GM19351 (cell line): ENCODE data around the gene RIC8B.

Experiments
- ATAC-seq: cut with Tn5 transposase; IDR thresholded peaks from one replicate; pipeline ENCODE4 v1.9.1; 2021; ENCODE audit warnings: mild to moderate bottlenecking, moderate library complexity; ENCODE audit not compliant: unreplicated experiment

Gene RIC8B

DNA sequence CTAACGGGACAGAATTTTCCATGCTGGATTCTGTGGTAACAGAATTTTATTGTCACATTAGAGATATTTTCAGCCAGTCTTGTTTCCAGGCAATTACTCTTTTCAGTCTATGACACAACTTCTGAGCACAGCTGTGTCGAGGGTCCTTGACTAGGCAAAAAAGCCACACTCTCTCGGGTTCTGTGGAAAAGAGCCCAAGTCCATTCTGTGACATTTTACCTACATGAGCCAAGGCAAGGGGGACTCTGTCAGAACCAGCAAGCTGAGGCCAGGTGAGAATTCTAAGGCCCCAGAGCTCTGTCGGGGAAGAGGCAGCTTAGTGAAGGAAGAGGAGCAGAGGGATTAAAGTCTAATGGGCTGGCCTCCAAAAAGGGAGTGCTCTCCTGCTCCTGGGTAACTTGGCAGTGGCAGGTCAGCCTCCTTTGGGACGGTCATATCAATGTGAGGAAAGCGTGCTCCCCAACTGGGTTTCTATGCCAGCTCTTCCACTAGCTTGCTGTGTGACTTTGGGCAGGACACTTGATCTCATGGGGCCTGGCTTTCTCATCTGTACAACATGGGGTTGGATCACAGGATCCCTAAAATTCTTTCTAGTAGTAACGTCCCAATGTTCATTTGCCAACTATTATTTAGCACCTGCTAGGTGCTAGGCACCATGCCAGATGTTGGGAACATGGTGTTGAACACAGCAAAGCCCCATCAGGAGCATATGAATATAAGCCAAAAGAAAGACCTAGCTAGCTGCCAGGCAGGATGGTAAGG is 16.0 kb upstream of the RIC8B start:
- ATAC-seq = no peak

DNA sequence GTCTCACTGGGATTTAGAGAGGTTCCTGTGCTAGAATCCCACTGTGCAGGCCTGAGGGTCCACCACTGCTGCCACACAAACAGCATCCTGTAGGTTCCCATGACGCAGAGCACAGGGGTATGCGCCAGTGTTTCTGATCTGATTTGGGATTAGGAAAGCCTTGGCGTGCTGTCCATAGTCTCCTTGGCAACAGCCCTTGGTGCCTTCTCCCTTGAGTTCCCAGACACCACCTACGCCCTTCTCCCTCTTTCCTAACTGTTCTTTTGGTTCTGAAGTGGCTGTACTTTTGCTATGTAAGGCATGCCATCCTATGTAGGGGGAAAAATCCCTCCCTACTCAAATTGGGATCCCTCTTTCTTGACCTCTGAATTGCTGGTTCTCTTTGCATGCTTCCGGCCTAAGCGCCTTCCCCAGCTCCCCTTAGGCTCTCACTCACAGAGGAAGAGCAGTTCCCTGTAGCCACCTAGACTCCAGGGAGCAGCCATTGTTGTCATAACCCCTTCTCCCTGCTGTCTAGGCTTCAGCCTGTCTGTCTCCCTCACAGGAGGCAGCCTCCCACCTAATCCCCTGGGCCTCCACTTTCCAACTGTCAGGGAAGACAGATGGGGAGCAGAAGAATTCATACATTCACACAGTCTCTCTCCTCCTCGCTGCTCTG is 14.8 kb upstream of the RIC8B start:
- ATAC-seq = peak; percentile 27

DNA sequence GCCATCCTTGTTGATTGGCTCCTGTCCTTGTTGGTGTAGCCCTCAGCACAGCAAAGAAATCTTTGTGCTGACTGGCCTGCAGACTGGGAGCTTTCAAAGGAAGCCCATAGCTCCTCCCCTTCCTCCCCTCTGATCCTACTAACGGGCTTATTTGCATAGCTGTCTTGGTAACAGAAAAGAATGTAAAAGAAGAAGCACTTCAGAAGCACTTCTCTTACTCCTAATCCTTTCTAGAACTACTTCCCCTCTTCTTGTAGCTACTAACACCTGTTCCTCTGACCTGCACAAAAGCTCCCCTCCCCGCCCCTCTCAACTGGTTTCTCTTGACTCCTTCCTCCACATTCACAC is 14.3 kb upstream of the RIC8B start:
- peak; percentile 99 for ATAC-seq

DNA sequence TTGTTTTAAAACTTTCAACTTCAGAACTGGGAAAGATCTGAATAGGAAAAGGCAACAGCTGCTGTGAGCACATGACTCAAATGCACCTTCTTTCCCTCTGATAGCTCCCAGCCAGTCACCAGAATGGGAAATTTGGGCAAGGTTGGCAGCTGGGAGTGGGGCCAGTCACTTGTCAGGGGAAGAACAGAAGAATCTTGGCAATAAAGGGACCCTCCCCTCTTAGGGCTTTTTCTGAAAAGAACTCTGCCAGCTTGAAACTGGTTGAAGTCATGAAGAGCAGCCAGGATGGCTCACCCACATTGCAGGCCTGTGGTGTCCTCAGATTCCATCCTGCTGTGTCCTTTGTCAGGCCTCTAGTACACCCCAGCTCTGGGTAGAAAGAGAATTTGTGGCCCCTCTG is 10.3 kb upstream of the RIC8B start:
- ATAC-seq = no peak

DNA sequence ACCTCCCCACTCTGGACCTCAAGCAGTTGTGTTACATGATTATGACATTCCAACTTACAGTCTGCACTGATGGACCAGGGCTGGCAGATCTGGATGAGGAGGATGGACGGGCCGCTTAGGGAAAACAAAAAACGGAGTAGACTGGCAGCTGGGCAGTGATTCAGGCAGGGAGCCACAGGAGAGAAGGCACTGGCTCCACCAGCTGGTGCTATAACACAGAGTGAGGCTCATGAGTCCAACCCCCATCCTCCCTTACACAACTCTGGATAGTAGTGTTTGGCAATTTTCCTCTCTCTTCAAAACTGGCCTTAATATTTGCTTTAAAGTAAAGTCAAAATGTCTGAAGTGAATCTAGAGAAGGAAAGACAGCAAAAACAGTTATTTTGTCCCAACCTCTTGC is 9.7 kb upstream of the RIC8B start:
- ATAC-seq = no peak

GRCh38 chr12:106766393-106766826 is 8.1 kb upstream of the RIC8B start:
- ATAC-seq = no peak

DNA sequence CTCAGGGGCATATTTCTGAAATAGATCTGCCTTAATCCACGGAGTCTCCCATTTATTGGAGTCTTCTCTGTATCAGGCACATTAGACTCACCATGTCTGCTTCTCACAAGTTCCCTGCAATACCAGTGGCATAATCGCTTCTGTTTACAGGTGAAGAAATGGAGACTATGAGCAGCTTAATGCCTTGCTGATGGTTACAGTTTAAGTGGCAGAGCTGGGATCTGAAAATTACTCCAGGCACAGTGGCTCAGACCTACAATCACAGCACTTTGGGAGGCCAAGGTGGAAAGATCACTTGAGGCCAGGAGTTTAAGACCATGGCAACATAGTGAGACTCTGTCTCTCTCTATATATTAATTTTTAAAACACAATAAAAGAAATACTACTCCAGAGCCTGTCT is 7.3 kb upstream of the RIC8B start:
- ATAC-seq = no peak

GRCh38 chr12:106767954-106768822 is 6.3 kb upstream of the RIC8B start:
- ATAC-seq = no peak

DNA sequence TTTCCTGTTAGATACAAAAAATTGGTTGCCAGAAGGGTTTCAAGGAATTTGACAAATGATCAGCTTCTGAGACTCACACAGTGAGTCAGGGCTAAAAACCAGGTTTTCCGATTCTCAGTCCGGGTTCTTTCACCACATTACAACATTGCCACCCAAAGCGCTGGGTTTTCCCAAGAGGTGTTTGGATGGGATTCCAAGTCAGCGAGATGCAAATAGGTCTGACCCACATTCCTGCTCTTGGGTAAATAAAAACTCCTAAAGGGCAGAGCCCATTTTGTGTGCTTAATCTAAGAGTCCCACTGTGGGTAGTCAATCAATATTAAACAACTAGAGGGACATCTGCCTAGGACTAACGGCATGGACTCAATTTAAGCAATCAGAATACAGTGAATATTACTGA is 5.4 kb upstream of the RIC8B start:
- no peak for ATAC-seq

GRCh38 chr12:106769546-106769945 is 4.9 kb upstream of the RIC8B start:
- ATAC-seq = no peak

GRCh38 chr12:106771425-106771824 is 3.1 kb upstream of the RIC8B start:
- ATAC-seq = no peak

DNA sequence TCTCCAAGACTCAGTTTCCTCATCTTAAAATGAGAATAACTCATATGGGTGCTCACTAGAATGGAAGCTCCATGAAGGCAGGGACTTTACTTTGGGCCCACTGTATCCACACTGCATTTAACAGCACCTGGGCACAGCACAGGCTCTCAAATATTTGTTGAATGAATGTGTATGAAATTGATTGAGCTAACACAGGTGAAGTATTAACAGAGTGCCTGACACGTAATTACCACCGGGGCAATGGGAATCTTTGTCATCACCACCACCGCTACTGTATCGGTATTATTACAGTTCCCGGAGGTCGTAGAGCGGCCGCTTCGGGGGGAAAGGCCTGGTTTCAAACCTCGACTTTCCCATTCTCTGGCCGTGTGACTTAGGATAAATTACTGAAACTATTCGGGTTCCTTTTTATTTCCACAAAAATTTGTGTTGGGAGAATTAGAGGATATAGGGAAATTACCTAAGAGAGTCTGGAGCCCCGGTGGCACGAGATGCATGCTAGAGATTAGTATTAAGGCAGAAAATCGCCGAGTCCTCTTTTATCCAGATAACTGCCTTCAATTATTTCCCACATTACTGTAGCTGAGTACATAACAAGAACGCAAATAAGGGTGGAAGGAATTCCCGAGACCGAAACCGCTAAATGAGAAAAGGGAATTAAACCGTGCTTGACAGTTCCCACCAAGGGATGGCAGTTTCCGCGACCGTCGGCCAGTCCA is 1.0 kb upstream of the RIC8B start:
- no peak for ATAC-seq

DNA sequence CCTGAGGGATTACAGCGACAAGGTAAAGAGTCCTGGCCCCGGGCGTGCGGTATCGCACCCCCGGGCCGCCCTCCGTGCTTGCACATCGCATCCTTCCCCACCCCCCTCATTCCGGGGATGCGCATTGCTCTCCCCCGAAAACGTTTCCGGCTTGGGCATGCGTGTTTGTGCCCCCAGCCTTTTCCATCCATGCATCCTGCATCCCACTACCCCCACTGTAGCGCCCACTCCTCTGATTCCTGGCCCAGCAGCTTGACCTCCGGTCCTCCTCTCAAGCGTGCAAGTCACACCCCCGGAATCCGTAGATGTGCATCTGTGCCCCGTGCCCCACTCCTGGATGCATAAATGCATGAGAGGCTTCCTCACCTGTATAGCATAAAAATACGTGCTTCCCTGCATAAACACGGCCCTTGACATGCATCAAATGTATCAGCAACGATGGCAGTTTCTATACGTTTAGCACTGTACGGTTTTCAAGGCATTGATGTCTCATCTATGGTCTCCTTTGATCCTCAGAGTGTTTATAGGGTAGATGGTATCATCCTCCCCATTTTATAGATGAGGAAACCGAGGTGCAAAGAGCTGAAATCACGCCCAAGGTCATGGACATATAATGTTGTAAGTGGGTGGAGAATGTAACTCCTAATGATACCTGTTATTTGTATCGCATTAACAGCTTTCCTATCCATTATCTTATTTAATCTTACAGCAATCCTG is 484 bp downstream of the RIC8B start:
- ATAC-seq = peak; percentile 11

DNA sequence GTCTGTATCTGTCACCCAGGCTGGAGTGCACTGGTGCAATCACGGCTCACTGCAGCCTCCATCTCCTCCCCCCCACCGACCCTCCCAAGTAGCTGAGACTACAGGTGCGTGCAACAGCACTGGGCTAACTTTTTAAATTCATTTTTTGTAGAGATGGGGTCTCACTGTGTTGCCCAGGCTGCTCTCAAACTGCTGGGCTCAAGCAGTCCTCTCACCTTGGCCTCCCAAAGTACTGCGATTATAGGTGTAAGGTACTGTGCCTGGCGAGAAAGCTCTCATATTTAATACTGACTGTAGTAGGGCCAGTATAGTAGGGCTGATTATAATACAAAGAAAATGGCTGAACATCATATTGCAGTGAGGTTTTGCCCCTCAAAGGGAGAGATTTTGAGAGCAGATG is 2.4 kb downstream of the RIC8B start:
- ATAC-seq = no peak

GRCh38 chr12:106780010-106780631 is 5.6 kb downstream of the RIC8B start:
- no peak for ATAC-seq

DNA sequence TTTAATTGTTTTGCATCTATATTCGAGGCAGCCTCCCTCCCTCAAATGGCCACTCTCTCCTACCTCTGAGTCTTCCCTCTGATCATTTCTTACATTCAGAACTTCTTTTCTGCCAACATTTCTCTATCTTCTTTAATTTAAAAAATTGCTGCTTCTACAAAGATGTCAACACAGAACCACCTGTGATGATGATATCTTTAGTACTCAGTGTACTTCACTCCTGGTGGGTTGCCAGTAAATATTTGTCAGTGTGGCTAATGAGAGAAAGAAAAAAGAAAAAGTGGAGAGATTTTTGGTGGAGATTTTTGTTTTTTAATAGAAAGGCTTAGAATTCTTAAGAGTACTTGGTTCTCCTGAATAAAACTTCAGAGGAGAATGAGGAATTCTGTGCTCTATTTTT is 8.1 kb downstream of the RIC8B start:
- no peak for ATAC-seq

GRCh38 chr12:106783515-106783914 is 9.0 kb downstream of the RIC8B start:
- no peak for ATAC-seq

GRCh38 chr12:106790020-106790419 is 15.5 kb downstream of the RIC8B start:
- no peak for ATAC-seq

DNA sequence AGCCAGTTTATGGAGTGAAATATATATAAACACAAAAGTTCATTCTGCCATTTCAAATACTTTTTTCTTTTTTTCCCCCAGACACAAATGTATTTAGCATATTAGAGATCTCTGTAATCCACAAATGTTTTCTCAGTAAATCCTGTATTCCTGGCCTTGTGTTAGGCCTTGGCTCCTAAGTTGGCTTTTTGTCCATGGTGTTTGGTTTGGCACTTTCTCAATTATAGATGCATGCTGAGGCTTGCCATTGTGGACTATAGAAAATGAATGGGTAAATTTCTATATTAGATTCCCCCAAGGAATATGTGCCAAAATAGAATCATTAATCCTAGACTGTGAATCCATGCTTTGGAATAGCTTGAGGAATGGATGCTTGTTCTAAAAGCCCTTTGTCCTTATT is 17.0 kb downstream of the RIC8B start:
- ATAC-seq = no peak

- ATAC-seq = no peak
Observed at GRCh38 chr12:106794369-106794768, 19.9 kb downstream of the RIC8B start.
